GM04503 (cell line): ENCODE results near the gene UQCRHL.

Source experiments
- DNase-seq: peaks from one replicate; pipeline ENCODE4 v3.0.0-alpha.2; 2012; ENCODE audit warnings: low read depth

UQCRHL gene

DNA sequence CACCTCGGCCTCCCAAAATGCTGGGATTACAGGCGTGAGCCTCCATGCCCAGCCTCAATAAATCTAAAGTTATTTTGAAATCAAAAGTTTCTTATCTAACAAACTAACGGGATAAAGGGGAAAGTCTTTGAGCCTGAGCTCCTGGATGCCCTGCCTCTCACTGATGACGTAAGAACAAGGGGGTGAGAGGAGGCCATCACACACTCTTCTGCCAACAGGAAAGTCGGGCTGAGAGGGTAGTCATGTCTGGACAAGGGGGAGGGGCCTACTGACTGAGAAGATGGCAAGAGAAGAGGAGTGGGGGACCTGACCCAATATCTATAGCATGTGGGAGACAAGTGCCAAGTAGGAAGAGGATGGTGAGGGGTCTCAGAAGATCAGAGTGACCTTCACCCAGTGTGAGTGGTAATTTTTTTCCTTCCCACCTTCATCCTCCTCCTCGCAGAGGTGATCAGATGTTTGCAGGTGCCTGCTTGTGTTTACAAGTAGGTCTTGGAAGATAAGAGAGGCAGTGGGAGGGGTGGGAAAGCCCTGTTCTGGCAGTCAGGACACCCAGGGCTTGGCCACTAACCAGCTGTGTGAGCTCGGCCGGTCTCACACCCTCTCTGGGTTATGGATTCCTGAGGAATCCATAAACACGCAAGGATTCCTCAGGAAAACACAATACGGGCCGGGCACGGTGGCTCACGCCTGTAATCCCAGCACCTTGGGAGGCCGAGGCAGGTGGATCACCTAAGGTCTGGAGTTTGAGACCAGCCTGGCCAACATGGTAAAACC is 9.6 kb downstream of the UQCRHL start:
- DNase-seq, result no peak

DNA sequence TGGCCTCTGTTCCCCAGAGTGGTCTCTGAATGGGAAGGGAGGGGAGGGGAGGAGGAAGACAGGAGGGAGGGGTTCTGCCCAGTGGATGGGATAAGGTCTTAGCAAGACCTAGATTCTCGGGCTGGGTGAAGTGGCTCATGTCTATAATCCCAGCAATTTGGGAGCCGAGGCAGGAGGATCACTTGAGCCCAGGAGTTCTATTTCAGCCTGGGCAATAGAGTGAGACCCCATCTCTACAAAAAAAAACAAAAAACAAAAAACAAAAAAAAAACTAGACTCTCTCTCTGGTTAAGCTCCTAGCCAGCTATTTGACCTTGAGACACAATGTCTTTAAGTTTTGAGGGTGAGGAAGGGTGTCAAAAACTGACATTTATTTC is 11.4 kb downstream of the UQCRHL start:
- DNase-seq, result no peak

DNA sequence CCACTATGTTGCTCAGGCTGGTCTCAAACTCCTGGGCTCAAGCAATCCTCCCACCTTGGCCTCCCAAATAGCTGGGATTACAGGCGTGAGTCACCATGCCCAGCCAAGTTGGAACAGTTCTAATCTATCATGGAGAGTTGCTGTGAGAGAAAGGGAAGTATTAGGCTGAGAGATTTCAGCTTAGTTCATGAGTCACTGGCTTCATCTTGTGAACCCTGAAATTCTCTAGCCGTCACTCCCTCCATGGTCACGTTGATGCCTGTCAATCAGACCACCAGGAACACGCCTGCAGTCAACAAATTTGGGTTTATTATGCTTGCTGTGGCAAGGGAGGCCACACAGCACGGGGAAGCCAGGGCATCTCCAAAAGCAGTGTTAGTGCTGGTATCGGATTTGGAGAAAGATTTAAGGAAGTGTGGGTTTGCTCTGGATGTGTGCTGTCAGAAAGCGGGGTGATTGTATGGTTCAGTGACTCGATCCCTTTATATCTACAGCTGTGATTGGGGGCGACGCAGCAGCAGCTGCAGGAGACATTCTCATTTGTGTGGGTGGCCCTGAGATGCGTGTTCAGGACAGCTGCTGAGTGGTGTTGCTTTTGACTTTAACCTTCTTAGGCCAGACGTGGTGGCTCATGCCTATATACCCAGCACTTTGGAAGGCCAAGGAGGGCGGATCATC is 18.7 kb downstream of the UQCRHL start:
- no peak for DNase-seq

GRCh38 chr1:15786581-15786980 is 20.9 kb downstream of the UQCRHL start:
- DNase-seq, result no peak

GRCh38 chr1:15785683-15786082 is 21.8 kb downstream of the UQCRHL start:
- no peak for DNase-seq

DNA sequence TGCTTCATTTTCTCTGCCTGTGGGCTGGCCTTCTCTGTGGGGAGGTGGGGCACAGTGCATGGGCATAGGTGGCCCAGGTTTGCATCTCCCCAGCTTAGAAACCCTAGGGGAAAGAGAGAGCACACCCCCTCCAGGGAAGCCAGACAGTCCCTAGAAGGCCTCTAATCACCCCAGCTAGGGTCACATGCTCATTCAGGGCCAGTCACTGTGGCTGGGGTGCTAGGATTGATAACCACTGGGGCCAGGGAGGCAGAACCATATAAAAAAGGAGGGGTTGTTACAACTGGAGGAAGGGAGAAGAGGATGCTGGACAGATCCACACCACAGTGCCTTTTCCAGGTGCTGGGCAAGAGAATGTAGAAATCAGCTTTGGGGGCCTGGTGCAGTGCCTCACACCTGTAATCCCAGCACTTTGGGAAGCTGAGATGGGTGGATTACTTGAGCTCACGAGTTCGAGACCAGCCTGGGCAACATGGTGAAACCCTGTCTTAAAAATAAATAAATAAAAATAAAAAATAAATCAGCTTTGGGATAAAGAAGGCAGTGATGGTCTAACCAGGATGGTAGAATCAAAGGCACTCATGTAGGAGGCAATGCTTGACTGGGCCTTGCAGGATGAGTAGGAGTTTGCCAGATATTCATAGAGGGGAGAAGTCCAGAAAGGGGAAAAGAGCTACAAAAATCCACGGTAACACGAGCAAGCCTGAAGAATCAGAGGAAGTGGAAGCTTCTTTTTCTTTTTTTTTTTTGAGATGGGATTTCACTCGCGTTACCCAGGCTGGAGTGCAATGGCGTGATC is 29.3 kb downstream of the UQCRHL start:
- no peak for DNase-seq

DNA sequence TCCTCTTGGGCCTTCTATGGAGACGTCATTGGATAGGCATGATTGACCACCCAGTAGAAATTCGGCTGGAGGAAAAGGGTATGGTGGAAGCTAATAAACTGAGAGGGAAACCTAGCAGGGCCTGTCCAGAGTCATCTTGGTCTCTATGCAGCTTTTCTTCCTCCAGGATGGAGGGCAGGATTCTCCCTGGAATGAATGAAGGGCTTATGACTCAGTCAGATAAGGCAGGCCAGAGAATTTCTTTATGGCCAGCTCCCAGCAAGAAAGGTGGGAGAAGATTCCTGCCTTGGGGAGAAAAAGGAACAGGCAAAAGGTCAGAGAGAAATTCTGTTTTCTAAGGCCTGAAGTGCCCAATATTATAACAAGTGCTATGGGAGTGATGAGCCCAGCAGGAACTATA is 31.7 kb downstream of the UQCRHL start:
- no peak for DNase-seq

- no peak for DNase-seq
Observed at GRCh38 chr1:15771836-15772515, 35.5 kb downstream of the UQCRHL start.

DNA sequence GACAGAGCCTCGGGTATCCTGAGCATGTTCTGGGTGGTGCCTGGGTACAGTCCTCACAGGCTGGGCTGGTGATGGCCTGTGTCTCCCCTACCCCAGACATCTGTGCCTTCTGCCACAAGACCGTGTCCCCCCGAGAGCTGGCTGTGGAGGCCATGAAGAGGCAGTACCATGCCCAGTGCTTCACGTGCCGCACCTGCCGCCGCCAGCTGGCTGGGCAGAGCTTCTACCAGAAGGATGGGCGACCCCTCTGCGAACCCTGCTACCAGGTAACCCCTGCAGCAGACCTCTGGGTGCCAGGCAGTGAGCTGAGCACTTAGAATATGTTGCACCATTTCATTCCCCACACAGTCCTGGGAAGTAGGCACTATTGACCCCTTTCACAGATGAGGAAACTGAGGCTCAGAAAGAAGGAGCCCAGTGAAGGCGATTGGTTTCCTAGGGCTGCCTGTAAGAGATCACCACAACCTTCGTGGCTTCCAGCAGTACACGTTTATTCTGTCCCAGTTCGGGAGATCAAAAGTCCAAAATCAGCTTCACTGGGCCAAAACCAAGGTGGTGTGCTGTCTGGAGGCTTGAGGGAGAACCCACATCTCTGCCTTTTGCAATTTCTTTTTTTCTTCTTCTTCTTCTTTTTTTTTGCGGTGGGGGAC is 37.0 kb downstream of the UQCRHL start:
- DNase-seq, result no peak

DNA sequence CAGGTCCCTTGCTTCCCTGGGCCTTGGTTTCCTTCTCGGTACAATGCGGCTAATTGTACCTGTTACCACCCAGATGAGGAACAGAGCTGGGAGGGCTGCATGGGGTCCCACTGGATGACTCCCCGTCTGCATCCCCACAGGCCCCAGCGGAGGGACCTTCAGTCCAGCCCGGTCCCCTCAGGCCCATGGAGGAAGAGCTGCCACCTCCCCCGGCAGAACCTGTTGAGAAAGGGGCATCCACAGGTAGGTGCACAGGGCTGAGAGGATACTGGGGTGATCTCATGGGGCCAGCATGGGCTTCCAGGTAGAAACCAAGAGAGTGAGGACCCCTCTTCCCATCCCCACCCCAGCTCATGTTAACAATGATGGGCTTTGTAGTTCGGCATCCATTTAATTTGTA is 39.1 kb downstream of the UQCRHL start:
- no peak for DNase-seq

DNA sequence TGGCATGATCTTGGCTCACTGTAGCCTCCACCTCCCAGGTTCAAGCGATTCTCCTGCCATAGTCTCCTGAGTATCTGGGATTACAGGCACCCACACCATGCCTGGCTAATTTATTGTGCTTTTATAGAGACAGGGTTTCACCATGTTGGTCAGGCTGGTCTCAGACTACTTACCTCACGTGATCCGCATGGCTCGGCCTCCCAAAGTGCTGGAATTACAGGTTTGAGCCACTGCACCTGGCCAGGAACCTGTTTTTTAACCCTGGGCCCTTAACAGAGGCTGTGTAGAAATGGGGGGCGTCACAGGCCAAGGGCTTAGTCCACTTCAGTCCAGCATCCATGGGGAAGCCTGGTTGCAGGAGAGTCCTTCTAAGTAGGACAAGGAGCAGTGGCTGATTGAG is 39.5 kb downstream of the UQCRHL start:
- DNase-seq, result no peak

DNA sequence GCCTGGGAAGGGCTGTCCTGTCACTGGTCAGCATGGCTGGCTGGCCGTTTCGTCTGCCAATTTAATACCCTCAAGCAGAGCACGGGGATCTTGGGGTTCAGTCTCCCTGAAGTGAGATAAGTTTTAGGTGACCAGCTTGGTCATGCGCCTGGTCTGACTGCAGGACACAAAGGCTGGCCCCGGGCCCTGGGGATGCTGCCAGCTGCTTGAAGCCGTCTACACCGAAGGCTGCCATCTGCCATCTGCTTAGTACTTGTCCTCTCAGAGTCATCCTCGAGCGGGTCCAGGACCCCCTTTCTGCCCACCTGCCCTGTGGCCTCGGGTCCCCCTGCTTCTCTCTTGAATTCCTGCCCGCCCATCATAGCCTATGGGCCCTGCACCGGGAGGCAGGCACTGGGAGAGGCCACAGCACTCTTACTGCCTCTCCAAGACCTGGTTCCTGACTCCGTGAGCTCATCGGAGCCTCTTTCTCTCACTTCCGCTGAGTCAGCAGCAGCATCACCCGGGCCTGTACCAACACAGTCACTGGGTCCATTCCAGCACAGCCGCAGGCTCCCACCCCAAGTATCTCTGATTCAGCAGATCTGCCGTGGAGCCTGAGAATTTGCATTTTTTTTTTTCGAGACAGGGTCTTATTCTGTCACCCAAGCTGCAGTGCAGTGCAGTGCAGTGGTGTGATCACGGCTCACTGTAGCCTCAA is 41.8 kb downstream of the UQCRHL start:
- DNase-seq, result peak; percentile 58

DNA sequence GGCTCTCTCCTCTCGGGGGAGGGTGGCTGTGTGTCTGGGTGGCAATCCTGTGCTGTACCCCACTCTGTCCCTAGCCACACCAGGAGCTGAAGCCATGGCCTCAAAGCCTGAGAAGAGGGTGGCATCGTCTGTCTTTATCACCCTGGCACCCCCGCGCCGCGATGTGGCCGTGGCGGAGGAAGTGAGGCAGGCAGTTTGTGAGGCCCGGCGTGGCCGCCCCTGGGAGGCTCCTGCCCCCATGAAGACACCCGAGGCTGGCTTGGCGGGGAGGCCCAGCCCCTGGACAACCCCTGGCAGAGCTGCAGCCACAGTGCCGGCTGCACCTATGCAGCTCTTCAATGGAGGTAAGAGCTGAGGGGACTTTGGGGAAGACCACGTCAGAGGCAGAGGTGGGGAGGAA is 42.6 kb downstream of the UQCRHL start:
- no peak for DNase-seq

GRCh38 chr1:15764269-15764764 is 43.1 kb downstream of the UQCRHL start:
- no peak for DNase-seq

GRCh38 chr1:15762546-15762945 is 44.9 kb downstream of the UQCRHL start:
- DNase-seq, result no peak

DNA sequence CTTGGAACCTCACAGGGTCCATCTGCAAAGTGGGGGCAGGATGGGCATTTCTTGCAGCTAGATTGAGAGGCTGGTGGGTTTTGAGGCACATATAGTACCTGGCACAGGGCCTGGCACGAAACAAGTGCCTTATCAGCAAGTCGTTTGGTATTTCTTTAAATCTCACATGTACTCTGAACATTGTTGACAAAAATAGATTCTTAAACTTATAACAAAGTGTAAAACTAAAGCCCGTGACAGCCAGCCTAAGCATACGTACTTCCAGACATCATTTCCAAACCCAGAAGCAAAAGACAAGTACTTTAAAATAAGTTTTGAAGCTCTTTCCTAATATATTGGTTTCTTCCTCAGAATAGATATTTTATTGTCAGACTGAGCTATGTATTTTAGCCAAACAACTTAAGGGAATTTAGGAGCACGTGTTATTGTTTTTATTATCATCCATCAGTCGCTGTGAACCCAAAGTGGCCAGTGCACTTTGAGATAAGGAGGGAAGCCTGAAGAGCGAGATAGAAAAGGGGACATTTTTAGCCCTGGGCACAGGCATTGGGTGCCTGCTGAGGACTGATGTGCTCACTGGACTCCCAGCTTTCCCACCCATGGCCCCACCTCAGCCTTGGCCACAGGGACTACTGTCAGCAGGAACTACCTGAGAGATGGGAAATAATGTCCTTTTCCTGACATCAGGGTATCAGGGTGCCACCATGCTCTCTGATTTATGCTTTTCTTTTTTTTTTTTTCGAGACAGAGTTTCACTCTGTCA is 45.9 kb downstream of the UQCRHL start:
- no peak for DNase-seq

DNA sequence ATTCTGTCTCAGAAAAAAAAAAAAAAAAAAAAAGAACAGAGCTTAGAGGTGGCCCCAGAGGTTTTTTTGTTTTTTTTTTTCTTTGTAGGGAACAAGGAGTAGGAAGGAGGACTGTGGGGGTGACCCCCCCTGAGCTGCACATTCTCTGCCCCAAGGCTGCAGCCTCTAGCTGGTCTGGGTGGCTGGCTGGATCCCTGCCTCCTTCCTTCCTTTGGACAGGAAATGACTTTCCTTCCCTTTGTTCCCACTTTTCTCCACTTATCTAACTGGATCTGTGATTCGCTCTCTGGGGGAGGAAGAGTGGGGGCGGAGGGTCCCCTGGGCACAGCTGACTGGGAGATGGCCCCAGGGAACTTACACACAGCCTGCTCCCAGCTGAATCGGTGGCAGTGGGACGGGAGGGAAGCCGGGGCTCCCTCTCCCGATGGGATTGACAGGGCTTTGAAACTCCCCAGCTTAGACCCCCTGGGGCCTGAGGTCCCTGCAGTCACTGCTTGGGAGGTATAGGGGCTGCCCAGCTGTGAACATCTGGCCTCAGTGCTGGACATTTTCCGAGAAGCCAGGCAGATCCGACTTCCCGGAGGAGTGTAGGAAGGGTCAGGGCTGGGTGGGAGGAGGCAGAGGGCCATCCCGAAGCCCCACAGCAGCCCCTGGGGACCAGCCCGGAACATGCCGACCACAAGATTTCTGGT is 46.8 kb downstream of the UQCRHL start:
- DNase-seq, result no peak

GRCh38 chr1:15758953-15759661 is 48.3 kb downstream of the UQCRHL start:
- no peak for DNase-seq

- no peak for DNase-seq
Observed at GRCh38 chr1:15758343-15758931, 49.0 kb downstream of the UQCRHL start, which contains the start of gene FBLIM1. Gene FBLIM1, plus strand, starts transcription at chr1:15758795. Its CDS starts 6,189 bp downstream, at chr1:15764984.
